8988T (cell line): Measurements from ENCODE around the gene IL4R.
"Not testable (repeated sequence)": the region's sequence is repeated elsewhere in the genome, so short reads cannot be mapped to it uniquely, and the experiment has no call there.

Source experiments
- DNase-seq: peaks from one replicate; pipeline ENCODE4 v3.0.0; 2011

Gene IL4R

GRCh38 chr16:27385398-27385797 lies 71.6 kb downstream of the IL4R start:
- no peak for DNase-seq

DNA sequence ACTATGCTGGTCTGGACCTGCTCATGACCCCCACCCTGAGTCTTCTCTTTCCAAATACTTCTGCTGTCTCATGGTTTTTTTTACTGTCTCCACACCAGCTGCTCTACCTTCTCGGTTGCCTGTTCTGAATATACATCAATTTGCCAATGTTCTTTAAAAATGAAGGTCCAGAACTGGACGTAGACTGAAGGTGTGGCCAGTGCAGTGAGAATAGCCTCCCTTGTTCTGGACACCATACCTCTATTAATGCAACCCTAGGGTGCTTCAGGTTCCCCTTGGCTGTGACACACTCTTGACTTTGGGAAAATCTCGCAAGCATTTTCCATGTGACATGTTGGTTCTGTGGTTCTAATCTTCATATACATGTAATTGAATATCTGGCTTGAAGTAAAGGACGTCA lies 72.9 kb downstream of the IL4R start:
- no peak for DNase-seq

GRCh38 chr16:27387724-27388123 lies 74.0 kb downstream of the IL4R start:
- no peak for DNase-seq

DNA sequence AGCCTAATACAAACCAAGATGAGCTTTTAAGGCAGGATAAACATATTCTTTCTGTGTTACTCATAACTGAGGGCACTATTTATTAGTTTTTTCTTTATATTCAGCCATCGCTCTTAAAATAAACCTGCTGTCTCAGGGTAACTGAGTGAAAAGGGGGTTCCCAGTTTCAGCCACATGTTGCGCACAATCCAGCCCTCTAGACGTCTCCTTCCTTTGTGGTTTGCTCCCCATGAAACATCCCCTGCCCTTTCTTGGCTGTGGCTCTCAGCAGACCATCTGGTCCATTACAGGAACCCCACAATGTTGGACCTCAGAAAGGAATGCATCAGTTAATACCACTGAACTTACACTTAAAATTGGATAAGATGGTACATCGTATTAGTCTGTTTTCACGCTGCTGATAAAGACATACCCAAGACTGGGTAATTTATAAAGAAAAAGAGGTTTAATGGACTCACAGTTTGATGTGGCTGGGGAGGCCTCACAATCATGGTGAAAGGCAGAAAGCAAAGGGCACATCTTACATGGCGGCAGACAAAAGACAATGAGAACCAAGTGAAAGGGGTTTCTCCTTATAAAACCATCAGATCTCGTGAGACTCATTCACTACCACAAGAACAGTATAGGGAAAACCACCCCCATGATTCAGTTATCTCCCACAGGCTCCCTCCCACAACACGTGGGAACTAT lies 75.6 kb downstream of the IL4R start:
- no peak for DNase-seq

DNA sequence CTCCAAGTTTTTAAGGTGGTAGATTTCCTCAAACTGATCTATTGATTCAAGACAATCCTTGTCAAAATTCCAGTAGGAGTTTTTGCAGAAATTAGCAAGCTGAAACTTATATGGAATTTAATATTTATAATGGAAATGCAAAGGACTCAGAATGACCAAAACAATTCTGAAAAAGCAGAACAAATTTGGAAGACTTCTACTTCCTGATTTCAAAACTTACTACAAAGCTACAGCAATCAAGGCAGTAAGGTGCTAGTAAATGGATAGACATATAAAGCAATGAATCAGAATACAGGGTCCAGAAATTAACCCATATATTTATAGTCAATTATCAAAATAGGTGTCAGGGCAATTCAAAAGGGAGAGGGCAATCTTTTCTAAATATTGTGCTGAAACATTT lies 76.4 kb downstream of the IL4R start:
- no peak for DNase-seq

DNA sequence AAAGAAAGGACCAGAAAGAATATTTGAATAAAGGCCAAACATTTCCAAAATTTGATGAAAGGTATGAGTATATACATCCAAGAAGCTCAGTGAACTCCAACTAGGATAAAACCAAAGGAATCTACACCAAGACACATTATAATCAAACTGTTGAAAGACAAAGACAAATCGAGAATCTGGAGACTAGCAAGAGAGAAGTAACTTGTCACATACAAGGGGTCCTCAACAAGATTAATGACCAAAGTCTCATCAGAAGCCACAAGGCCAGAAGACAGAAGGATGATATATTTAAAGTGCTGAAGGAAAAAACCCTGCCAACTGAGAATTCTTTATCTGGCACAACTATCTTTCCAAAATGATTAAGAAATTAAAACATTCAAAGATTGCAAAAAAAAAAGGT lies 78.9 kb downstream of the IL4R start:
- DNase-seq: no peak

DNA sequence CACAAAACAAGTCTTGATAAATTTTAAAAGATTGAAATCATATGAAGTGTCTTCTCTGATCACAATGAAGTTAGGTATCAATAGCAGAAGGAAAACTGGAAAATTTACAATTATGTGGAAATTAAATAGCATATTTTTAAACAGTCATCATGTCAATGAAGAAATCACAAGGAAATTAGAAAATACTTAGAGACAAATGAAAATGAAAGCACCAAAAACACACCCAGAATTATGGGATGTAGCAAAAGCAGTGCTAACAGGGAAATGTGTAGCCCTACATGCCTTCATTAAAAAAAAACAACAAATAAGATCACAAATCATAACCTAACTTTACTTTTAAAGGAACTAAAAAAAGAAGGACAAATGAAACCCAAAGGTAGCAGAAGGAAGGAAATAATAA lies 80.7 kb downstream of the IL4R start:
- DNase-seq: no peak

GRCh38 chr16:27398341-27398893 lies 84.6 kb downstream of the IL4R start:
- DNase-seq: not testable (repeated sequence)

- DNase-seq: no peak
Observed at GRCh38 chr16:27398894-27399853, 85.4 kb downstream of the IL4R start.

DNA sequence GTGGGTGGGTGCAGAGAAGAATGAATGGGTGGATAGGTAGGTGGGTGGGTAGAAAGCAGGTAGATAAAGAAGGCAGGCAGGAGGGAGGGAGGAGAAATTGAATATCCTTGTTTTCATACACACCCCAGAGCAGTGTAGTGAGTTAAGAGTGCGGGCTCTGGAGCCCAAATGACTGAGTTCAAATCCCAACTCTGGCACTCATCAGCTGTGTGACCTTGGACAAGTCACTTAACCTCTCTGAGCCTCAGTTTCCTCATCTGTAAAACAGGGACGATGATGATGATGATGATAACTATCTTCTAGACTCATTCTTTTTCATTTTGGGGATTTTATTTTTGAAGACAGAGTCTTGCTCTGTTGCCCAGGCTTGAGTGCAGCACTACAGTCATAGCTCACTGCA lies 86.2 kb downstream of the IL4R start:
- no peak for DNase-seq

DNA sequence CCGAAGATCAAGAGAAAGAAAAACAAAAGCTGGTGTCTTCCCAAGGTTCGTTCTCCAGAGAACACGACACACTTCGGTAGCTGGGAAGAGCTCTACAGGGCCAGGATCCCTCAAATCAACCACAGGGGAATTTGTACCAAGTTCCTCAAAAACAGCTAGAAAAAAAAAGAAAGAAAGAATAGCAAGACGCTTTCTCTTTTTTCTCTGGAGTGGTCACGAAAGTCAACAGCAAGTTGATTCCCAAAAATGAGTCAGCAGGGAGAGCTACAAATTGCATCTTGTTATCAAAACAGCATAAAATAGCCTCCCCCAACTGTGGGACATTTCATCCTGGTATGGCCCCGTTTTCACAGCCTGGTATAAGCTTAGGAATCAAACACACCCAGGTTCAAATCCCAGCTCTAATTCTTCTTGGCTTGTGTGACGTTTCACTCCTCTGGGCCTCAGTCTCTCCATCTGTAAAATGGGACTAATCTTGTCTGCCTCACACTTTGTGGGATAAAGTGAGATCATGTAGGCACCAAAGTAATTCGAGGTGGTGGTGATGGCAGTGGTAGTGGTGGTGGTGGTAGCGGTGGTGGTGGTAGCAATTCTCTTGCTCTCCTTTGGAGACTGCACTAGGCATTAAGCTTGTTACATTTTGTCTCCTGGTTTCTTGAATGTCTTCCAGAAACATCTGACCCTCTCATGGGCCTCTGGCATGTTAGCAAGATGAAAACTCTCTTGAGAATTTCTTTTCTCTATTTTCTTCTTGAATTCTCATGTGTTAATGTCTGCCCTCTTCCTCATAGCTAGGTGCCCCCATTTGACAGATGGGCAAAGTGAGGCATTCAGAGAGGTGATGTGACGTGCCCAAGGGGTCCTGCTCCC lies 87.2 kb downstream of the IL4R start:
- DNase-seq: no peak

GRCh38 chr16:27401768-27402568 lies 88.2 kb downstream of the IL4R start, which contains the start of gene IL21R:
Gene IL21R, plus strand, starts transcription at chr16:27402174. Its CDS starts 27,898 bp downstream, at chr16:27430072.
- DNase-seq: no peak

GRCh38 chr16:27402569-27402963 lies 88.8 kb downstream of the IL4R start:
- no peak for DNase-seq

DNA sequence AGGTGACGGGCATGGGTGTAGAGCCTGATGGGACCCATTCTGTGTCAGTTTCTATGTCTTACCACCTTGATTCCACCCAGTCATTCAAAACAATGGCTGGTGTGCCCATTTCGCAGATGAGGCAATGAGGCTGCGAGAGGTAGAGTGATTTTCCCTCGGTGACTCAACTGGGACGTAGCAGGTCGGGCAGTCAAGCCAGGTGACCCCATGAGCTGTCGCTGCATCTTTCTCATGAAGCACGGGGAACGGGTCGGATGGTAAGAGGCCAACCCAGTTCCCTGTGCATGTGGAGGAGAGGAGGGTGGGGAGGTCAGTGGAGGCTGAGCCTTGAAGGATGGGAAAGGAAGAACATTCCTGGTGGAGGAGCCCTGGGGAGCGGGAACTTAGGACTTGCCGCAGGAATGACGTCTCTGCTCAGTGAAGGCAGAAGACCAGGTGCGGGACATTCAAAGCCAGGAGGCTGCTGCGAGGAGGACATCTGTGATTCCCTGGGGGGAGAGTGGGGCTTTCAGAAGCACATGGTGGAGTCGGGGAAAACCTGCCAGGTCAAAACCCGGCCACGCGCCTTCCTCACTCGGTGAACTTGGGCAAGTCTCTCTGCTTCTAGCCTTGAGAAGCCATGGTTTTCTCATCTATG lies 89.3 kb downstream of the IL4R start:
- DNase-seq: no peak

GRCh38 chr16:27403601-27403992 lies 89.8 kb downstream of the IL4R start:
- DNase-seq: no peak

- DNase-seq: no peak
Observed at GRCh38 chr16:27404163-27404823, 90.5 kb downstream of the IL4R start.

GRCh38 chr16:27405546-27406451 lies 92.0 kb downstream of the IL4R start:
- DNase-seq: no peak

- DNase-seq: no peak
Observed at GRCh38 chr16:27406511-27407128, 92.8 kb downstream of the IL4R start.

- DNase-seq: no peak
Observed at GRCh38 chr16:27407133-27407532, 93.4 kb downstream of the IL4R start.
